Measurements from ENCODE around the gene CCNC.
"Not testable (repeated sequence)": the region's sequence is repeated elsewhere in the genome, so short reads cannot be mapped to it uniquely, and the experiment has no call there.

The CCNC gene

DNA sequence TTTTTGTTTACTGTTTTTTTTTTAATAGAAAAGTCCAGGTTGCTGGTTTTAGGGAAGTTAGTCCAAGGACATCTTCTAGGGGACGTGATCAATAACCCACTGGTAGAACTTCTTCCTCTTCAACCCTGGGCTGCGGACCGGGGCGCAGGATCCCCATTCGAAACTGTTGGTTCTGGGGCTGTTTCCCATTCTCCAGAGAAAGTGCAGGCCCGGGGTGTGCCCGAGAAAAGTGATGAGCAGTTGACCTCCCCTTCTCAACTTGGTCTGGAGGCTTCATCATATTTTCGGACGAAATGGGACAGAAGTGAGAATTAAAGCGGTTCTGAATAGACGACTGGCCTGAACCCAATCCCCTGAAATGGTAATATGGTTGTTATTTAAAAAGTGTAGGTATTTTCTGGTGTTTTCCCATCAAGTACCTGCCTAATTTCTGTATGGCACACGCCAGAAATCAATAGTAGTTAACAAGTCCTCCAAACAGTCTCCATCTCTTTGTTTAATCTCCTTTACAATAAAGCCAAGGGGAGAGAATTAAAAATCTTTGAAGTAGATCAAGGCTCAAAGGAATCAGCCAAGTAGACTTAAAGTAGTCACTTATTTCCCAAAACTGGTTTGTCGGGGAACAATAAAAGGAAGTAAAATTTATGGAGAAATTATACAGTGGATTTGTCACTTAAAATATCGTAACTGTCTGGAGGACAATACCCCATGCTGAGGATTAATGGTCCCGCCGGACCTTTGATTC lies 37.6 kb upstream of the CCNC start:
- H3K27ac ChIP-seq: no peak overlapping the region
- TF ChIP-seq, protein P1, sequence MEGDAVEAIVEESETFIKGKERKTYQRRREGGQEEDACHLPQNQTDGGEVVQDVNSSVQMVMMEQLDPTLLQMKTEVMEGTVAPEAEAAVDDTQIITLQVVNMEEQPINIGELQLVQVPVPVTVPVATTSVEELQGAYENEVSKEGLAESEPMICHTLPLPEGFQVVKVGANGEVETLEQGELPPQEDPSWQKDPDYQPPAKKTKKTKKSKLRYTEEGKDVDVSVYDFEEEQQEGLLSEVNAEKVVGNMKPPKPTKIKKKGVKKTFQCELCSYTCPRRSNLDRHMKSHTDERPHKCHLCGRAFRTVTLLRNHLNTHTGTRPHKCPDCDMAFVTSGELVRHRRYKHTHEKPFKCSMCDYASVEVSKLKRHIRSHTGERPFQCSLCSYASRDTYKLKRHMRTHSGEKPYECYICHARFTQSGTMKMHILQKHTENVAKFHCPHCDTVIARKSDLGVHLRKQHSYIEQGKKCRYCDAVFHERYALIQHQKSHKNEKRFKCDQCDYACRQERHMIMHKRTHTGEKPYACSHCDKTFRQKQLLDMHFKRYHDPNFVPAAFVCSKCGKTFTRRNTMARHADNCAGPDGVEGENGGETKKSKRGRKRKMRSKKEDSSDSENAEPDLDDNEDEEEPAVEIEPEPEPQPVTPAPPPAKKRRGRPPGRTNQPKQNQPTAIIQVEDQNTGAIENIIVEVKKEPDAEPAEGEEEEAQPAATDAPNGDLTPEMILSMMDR (conservative IDR thresholded peaks at IDR 0.05): no peak
- TF ChIP-seq ZFX (IDR thresholded peaks at IDR 0.05): no peak

GRCh38 chr6:99605074-99605734 lies 36.7 kb upstream of the CCNC start:
- no peak overlapping the region for H3K27ac ChIP-seq
- TF ChIP-seq, protein P1 (conservative IDR thresholded peaks at IDR 0.05): no peak; the same call in 1 of the 2 replicates
- no peak for TF ChIP-seq ZFX (IDR thresholded peaks at IDR 0.05)

GRCh38 chr6:99604166-99605073 lies 36.0 kb upstream of the CCNC start:
- H3K27ac ChIP-seq: no peak overlapping the region
- TF ChIP-seq, protein P1 (conservative IDR thresholded peaks at IDR 0.05): no peak
- TF ChIP-seq ZFX (IDR thresholded peaks at IDR 0.05): no peak

DNA sequence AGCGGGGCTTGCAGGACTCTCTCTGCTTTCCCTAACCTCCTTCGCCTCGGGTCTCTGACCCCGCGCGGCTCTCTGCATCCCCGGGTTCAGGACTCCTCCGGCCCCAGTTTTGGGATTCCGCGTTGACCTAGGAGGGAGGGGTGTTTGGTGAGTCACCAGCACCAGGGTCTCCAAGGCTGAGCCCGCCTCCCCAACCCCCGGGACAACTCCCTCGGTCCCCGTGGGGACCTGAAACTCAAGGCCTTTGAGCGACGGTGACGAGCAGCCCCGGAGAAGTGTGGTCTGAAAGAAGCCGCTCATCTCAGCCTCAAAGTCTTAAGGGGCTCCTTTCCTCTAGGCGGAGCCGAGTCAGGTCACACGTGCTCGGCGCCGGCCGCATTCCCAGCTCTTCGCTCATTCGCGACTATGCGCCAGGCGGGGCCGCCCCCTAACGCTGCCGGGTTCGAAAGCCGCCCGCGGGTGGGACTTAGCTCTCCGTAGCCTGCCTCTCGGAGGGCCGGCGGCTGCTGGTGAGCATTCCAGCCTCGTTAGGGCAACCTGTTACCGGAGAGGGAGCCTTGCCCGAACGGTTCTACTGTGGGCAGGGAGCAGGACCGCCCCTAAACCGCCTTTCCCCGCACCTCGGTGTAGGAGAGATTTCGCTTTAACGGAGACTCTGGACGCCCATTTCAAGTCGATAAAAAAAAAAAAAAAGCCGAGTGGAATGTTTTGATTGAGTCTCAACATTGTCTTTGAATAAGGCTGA lies 35.1 kb upstream of the CCNC start:
- no peak overlapping the region for H3K27ac ChIP-seq
- no peak for TF ChIP-seq ZFX (IDR thresholded peaks at IDR 0.05)
- TF ChIP-seq, protein P1 (conservative IDR thresholded peaks at IDR 0.05): no peak

DNA sequence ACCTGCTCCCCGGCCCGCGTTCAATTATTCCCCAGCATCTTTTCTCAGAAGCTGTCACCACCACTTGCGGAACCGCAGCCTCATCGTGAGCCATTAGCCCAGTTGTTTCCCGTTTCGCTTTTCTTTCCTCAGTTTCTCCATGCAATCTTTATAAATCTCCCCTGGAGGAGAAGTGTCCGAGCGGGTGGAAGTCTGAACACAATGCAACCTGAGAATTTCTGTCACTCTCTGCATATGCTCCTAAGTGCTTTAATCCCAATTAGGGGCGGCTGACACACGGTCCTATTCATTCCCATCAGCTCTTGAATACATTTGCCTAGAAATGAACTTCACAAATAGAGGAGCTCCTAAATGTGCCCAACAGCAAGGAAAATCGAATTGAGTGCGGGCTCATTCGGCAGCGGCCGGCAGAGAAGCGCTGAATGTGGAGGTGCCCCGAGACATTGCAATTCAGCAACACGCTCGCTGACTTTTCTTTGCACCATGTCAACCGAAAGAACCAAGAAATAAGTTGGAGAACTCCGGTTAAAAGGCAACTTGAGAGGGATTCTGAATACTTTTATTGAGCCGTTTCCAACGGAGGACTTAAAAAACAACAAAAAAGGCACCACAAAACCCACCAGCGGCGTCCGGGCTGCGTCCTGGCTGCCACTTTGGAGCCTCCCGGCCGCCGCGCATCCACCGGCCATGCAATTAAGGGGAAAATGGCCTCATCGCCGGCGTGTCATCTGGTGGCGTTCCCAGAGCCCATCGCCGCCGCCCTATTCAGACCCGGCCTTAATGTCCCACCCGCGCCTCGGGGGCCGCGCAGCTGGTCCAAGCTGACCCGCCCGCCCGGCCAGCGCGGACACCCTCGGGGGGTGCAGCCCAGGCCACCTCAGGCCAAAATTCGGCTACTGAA lies 34.3 kb upstream of the CCNC start:
- no peak for TF ChIP-seq ZFX (IDR thresholded peaks at IDR 0.05)

GRCh38 chr6:99594696-99595095 lies 26.2 kb upstream of the CCNC start:
- H3K27ac ChIP-seq: not testable (repeated sequence)

More for the DNA sequence above, 34.3 kb upstream of the CCNC start:
- no peak overlapping the region for H3K27ac ChIP-seq

- TF ChIP-seq ZFX (IDR thresholded peaks at IDR 0.05): no peak
- TF ChIP-seq, protein P1 (conservative IDR thresholded peaks at IDR 0.05): no peak
- no peak overlapping the region for H3K27ac ChIP-seq
Observed at GRCh38 chr6:99592900-99593299, 24.4 kb upstream of the CCNC start.

All from C4-2B (cell line).